GM12874 (cell line): ENCODE results near the gene DCAF8.

ENCODE experiments used
- TF ChIP-seq, protein P1 (sequence below): IDR thresholded peaks from 2 replicates; pipeline ENCODE4 v1.5.1; 2011; ENCODE audit warnings: low read depth, mild to moderate bottlenecking, control low read depth, low read length, moderate library complexity; ENCODE audit not compliant: insufficient read depth

The DCAF8 gene

DNA sequence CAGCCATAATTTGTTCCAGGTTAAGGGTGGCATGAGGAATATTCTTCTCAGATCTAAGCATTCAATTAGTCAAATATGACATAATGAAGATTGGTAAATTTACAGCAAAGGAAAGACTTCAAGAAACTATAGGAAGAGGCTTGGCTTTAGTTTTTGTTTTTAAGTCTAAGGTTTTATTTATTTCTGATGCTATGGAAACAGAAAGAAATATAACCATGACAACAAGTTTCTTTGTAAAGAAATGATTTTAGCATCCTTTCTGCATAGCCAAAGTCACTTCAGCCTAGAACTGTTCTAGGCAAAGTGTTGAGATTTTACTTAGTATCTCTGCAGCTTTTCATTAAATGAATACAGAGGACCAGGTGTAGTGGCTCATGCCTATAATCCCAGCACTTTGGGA, 29.4 kb downstream of the DCAF8 start:
- TF ChIP-seq, protein P1, sequence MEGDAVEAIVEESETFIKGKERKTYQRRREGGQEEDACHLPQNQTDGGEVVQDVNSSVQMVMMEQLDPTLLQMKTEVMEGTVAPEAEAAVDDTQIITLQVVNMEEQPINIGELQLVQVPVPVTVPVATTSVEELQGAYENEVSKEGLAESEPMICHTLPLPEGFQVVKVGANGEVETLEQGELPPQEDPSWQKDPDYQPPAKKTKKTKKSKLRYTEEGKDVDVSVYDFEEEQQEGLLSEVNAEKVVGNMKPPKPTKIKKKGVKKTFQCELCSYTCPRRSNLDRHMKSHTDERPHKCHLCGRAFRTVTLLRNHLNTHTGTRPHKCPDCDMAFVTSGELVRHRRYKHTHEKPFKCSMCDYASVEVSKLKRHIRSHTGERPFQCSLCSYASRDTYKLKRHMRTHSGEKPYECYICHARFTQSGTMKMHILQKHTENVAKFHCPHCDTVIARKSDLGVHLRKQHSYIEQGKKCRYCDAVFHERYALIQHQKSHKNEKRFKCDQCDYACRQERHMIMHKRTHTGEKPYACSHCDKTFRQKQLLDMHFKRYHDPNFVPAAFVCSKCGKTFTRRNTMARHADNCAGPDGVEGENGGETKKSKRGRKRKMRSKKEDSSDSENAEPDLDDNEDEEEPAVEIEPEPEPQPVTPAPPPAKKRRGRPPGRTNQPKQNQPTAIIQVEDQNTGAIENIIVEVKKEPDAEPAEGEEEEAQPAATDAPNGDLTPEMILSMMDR, result no peak

GRCh38 chr1:160228431-160228830, 33.9 kb downstream of the DCAF8 start:
- TF ChIP-seq, protein P1, result no peak

DNA sequence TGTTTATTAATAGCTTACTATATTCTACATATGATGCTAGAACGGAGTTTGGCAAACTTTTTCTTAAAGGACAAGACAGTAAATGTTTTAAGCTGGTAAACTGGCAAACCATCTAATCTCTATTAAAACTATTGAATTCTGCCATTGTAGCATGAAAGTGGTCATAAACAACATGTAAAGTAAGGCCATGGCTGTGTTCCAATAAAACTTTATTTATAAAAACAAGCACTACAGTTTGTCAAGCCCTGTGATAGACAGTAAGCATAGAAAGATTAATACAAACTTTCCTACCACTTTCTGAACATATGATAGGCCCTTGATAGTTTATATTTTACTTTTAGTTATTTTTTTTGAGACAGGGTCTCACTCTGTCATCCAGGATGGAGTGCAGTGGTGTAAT, 34.8 kb downstream of the DCAF8 start:
- TF ChIP-seq, protein P1, result no peak

GRCh38 chr1:160227034-160227433, 35.3 kb downstream of the DCAF8 start:
- TF ChIP-seq, protein P1, result no peak

- TF ChIP-seq, protein P1, result no peak
These were observed 35.7 kb downstream of the DCAF8 start for GRCh38 chr1:160226623-160227022.

GRCh38 chr1:160225345-160225744, 37.0 kb downstream of the DCAF8 start:
- TF ChIP-seq, protein P1, result no peak

GRCh38 chr1:160224606-160225005, 37.7 kb downstream of the DCAF8 start:
- TF ChIP-seq, protein P1, result no peak

DNA sequence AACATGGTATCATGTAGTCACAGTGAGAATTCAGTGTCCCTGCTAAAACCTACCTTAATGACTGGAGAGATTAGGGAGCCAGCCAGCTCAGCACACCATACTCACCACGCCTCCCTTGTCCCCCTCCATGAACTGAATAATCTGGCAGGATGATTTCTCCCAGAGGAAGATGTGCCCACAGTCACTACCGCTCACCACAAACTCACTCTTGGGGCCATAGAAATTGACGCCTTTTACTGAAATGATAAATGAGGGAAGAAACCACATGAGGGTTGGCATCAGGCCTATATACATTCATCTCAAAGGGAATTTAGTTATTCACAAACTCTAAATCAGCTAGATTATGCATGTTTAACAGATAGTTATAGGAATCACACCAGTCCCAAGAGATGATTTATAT, 39.8 kb downstream of the DCAF8 start:
- TF ChIP-seq, protein P1, result no peak
